ENCODE data around the gene SNX19.

SNX19 gene

DNA sequence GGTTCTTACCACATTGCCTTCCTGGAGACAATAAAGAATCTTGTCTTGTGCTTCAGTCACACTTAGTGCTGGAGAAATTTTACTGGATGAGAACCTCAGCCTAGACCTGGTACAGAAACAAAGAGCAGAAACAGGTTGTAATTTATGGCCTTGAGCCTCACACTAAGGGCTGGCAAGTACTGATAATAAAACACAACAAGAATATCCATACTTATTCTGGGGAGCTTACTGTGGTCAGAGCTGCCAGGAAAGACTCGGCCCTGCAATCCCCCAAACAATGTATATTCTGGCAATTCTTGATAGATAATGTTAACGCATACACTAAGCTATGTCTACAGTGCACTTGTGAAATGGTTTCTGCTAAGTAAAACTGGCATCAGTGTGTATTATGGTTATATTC is 9.7 kb downstream of the SNX19 start:
- DNase-seq: no peak

- DNase-seq: no peak
Measured at GRCh38 chr11:130905512-130905911, 10.8 kb downstream of the SNX19 start.

GRCh38 chr11:130904380-130904779 is 11.9 kb downstream of the SNX19 start:
- no peak for DNase-seq

DNA sequence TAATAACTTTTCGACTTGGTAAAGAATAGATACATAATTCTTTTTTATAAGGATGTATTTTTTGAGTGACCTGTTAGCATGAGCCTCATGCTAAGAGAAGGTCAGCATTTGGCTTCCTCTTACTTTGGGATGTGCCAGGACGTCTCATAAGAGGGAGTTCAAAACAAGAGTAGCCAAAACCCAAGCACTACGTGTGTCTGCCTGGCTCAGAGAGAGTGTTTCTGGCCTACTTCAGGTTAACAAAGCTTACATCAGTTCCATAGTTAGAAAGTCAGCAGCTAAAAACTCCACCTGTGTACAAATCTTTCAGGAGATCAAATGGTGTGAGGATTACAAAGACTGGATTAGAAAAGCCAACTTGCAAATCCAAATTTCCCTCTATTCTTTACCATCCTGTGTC is 13.9 kb downstream of the SNX19 start:
- DNase-seq: no peak

DNA sequence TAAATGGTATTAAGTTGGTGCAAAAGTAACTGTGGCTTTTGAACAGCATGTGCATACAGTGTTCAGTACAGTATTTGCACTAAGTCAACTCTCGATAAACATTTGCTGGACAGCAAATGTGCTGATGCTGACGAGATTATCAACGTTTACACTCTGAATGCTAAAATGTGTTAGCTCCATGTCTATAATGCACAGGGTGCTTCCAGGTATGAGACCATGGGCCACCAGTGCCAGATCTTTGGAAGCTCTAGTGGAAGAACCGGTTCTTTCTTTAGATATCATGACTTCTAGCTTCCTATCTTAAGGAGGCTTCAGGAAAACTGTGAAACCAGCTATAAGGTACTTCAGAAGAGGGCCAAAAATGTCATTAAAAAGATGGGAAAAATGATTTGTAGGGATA is 17.2 kb downstream of the SNX19 start:
- DNase-seq: no peak

DNA sequence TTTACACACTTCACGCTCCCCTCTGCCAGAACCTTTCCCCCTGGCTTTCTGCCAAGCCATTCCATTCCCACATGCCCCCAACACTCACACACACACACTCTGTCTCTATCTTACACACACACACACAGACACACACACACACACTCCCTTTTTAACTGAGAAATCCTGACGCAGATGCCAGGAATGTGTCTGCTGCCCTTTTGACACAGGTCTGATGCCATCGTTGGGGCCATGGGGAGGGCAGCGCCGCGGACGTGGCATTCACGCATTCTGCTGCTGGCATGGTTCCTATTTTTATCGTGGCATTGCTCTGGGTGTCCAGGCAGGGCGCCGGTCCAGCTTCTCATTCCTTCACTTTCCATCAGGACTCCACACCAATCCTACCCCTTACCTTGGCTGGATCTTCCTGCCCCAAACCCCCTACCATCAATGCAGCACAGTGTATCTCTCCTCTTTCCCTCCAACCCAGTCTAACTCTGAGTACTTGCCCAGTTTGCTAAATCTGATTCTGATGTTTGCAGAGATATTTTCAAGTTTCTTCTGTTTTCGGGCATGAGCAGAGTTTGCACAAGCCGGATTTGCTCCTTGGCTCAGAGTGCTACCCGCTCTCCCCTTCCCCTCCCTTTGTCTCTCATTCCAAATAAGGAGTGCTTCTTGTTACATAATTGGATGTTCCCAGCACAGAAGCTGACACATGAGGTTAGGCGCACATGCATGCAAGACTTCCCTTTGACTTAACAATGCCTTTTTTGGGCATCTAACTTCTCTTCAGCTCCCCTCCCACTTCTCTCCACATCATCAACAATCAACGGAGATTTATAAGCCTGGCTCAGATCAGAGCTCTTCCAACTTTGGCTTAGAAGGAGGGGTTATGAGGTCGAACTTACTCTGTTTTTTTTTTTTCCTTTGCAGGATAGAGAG is 18.8 kb downstream of the SNX19 start:
- DNase-seq: no peak

DNA sequence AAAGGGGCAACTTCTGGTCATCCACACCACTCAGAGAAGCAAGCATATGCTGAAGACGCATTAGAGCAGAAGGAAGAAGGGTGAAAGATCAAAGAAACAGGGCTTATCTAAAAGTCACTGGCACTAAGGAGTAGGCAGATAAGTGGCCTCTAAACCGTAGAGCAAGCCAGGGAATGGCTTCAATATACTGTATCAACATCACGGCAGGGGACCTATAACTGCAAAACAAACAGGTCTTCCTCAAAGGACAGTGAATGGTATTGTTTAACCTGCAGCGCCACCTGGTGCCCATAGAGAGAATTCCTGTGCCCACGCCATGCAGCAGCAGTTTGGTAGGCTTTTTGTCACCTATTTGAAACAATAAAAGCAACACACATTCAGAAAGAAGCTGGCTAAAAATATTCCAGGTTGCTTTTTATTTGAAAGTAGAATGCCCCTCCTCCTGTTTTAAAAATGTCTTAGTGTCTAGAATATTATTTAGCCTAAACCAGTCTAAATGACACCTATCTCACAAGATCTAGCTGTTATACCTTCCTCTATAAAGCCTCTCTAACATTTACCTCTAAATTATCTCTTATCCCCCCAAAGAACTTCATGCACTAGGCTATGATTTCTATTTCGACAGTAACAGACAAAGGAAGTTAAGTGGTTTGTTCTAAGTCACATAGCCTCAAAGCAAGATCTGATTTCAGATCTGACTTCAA is 21.8 kb downstream of the SNX19 start:
- DNase-seq: peak; percentile 70

GRCh38 chr11:130892861-130893260 is 23.4 kb downstream of the SNX19 start:
- no peak for DNase-seq

GRCh38 chr11:130891326-130891725 is 25.0 kb downstream of the SNX19 start:
- no peak for DNase-seq

- no peak for DNase-seq
Measured at GRCh38 chr11:130890039-130890745, 26.1 kb downstream of the SNX19 start.

DNA sequence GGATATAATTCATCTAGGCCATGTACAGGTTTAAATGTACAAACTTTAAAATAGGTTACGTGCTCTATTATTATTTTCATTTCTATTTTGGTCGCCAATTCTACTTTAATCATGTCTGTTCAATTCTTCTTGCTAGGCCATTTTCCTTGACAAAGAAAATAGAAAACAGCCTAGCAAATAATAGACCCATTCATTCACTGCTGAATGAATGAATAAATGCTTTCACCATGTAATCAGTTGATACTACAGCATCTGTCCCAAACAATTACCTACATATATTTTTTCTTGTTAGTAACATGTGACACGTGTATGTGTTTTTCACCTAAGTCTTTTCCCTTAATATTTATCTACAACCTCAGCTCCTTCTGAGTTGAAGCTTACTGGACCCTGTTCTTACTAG is 27.5 kb downstream of the SNX19 start:
- no peak for DNase-seq

GRCh38 chr11:130886704-130887103 is 29.6 kb downstream of the SNX19 start:
- no peak for DNase-seq

GRCh38 chr11:130882138-130882551 is 34.1 kb downstream of the SNX19 start:
- DNase-seq: no peak

DNA sequence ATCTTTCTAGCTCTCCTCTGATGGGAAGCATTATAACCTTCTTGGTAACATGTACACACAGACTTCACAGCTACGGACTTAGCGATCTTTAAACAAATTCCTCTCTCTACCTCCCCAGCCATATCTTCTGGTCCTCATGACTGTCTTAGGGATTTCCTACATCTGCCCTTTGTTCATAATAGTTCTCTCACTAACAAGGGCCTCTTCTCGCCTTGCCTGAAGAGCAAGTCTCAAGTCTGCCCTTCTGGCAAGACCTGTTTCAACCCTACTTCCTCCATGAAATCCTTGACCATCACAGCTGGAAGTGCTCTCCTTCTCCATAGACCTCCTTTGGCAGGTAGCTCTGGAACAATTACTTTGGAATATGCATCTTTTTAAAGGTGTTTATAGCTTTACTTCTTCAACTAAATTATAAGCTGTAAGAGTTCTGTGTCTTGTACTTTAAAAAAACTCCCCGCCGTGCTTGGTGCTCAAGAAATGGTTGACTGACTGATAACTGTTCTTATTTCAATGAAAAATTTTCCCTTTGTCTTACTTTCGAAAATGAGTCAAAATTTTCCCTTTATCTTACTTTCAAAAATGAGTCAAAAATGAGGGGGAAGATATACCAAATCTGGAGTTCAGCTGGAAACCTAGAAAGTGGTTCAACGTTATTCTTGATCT is 34.7 kb downstream of the SNX19 start:
- no peak for DNase-seq

- DNase-seq: no peak
Measured at GRCh38 chr11:130879836-130880235, 36.4 kb downstream of the SNX19 start.

- DNase-seq: no peak
Measured at GRCh38 chr11:130876931-130877915, 39.1 kb downstream of the SNX19 start.

GRCh38 chr11:130876100-130876499 is 40.2 kb downstream of the SNX19 start:
- no peak for DNase-seq

DNA sequence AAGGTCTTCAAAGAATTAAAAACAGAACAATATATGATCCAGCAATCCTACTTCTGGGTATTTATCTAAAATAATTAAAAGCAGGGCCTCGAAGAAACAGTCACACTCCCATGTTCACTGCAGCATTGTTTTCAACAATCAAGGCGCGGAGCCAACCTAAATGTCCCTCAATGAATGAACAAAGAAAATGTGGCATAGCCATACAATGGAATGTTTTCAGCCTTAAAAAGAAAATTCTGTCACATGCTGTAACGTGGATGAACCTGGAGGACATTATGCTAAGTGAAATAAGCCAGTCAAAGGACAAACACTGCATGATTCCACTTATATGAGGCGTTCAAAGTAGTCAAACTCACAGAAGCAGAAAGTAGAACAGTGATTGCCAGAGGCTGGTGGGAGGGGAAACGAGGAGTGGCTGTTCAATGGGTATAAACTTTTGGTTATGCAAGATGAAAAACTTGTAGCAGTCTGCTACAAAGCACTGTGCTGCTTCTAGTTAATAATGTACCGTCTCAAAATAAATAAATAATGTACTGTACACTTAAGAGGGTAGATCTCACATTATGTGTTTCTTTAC is 41.2 kb downstream of the SNX19 start:
- DNase-seq: no peak

DNA sequence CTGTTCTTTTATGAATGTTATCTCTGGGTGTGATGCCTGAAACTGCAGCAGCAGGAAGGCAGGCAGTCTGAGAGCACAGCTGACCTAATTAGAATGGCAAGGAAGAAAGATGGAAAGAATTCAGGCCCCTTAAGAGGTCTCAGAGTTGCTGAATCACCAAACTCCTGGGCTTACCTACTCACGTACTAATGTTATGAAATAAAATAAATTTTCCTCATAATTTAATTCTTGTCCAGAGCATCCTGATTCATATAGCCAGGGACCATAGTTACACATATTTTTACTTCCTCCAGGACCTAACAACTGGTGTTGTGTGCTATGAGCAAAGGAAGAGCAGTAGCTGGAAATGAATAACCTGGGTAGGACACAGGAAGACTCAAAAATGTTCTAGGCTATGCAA is 41.9 kb downstream of the SNX19 start:
- no peak for DNase-seq

GRCh38 chr11:130873761-130874160 is 42.5 kb downstream of the SNX19 start:
- DNase-seq: no peak

GRCh38 chr11:130872981-130873380 is 43.3 kb downstream of the SNX19 start:
- DNase-seq: no peak
